HL-60 (cell line): Measurements from ENCODE around the gene HS1BP3.

ENCODE experiments used
- DNase-seq, 2 experiments: peaks; one replicate each; pipeline ENCODE4 v3.0.0-alpha.2; 2010 to 2020; ENCODE audit warnings: low read depth in 1 of 2, low spot score in 1 of 2
- H3K27ac ChIP-seq: fragments of 250-450 bp; sonication (Bioruptor Pico); replicated peaks from 2 replicates; pipeline ENCODE4 v1.5.1; 2020; ENCODE audit warnings: mild to moderate bottlenecking, moderate library complexity
- H3K27me3 ChIP-seq: fragments of 250-450 bp; sonication (Bioruptor Pico); 2 replicates; pipeline ENCODE4 v1.5.1; 2021; ENCODE audit warnings: mild to moderate bottlenecking, moderate library complexity; ENCODE audit not compliant: insufficient read depth, poor library complexity, severe bottlenecking
- H3K4me3 ChIP-seq: replicated peaks from 2 replicates; pipeline ENCODE4 v1.5.1; 2011; ENCODE audit warnings: mild to moderate bottlenecking, control low read depth, low read length; ENCODE audit not compliant: insufficient read depth
- GABPA ChIP-seq: IDR thresholded peaks from 2 replicates; pipeline ENCODE4 v1.6.1; 2012; ENCODE audit warnings: low read depth
- POLR2AphosphoS5 ChIP-seq: IDR thresholded peaks from 2 replicates; pipeline ENCODE4 v1.6.1; 2012; ENCODE audit warnings: low read depth
- SPI1 ChIP-seq: IDR thresholded peaks from 2 replicates; pipeline ENCODE4 v1.6.1; 2012; ENCODE audit warnings: low read depth, mild to moderate bottlenecking, borderline replicate concordance
- TF ChIP-seq, protein P1 (sequence below): IDR thresholded peaks from one replicate; pipeline ENCODE4 v1.5.1; 2011; ENCODE audit warnings: low read length, control low read depth, inconsistent platforms; ENCODE audit not compliant: insufficient read depth
- TF ChIP-seq, protein P2 (sequence below): IDR thresholded peaks from 2 replicates; pipeline ENCODE4 v1.6.1; 2012; ENCODE audit warnings: low read depth; ENCODE audit not compliant: insufficient replicate concordance

HS1BP3 gene

DNA sequence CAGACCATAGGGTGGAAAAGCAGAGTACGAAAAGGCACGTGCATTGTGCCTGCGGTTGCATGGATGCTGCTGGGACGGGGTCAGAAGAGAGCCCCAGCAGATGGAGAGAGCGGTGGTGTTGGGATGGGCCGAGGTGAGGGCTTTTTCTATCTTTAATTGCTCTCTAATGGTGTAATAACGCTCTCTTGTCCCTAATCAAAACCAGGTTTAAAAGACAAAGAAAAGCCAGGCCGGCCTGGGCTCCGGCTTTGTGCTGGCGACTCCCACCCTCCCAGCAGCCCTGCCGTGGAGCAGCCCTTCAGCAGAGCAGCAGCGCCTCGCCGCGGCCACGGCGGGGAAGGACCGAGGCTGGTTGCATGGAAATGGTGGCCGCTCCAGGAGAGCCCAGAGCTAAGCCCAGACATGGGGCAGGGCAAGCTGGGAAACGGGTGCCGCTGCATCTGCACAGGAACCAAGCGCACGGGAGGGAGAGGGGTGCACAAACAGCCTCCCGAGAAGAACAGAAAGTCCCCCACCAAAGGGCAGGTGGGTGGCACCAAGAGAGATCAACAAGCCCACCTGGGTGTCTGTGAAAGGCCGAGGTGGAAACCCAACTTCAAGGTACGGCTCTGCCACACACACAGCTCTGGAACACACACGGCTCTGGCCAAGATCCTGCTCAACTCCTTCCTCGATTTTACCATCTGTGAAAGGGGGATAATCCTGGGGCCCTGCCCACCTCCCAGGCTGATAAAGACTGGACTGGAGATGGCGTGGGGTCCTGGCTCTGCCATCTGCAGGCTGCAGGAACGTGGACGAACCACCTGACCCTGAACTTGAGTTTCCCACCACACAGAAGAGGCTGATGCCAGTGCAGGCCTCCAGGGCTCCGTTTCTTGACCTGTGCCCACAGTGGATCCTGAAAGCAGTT, 15.0 kb downstream of the HS1BP3 start:
- H3K27ac ChIP-seq, result no peak overlapping the region
- TF ChIP-seq, protein P1, sequence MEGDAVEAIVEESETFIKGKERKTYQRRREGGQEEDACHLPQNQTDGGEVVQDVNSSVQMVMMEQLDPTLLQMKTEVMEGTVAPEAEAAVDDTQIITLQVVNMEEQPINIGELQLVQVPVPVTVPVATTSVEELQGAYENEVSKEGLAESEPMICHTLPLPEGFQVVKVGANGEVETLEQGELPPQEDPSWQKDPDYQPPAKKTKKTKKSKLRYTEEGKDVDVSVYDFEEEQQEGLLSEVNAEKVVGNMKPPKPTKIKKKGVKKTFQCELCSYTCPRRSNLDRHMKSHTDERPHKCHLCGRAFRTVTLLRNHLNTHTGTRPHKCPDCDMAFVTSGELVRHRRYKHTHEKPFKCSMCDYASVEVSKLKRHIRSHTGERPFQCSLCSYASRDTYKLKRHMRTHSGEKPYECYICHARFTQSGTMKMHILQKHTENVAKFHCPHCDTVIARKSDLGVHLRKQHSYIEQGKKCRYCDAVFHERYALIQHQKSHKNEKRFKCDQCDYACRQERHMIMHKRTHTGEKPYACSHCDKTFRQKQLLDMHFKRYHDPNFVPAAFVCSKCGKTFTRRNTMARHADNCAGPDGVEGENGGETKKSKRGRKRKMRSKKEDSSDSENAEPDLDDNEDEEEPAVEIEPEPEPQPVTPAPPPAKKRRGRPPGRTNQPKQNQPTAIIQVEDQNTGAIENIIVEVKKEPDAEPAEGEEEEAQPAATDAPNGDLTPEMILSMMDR, result peak; percentile 63
- TF ChIP-seq POLR2AphosphoS5, result no peak
- no peak overlapping the region for H3K4me3 ChIP-seq
- no peaks in the 10 kb centered on the region for H3K27me3 ChIP-seq
- DNase-seq, result peak in 1 of 2 experiments; percentile 58

DNA sequence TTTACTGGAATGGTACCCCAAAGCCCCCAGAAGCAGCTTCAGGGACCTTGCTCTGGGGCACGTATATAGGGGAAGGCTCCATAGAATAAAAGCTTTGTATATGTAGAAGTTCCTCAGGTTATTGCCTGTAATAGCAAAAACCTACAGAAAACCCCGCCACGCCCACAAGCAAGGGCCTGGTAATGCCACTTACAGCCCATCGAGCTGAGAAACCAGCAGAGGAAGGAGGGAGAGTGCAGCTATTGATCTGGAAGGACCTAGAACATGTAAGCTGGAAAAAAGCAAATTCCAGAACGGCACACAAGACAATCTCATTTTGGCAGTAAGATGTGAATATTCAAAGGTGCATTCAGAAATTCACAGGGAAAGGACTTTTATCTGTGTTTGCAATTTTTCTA, 15.8 kb downstream of the HS1BP3 start:
- no peak for TF ChIP-seq GABPA
- TF ChIP-seq SPI1, result no peak
- TF ChIP-seq, protein P1, result no peak
- TF ChIP-seq, protein P2, sequence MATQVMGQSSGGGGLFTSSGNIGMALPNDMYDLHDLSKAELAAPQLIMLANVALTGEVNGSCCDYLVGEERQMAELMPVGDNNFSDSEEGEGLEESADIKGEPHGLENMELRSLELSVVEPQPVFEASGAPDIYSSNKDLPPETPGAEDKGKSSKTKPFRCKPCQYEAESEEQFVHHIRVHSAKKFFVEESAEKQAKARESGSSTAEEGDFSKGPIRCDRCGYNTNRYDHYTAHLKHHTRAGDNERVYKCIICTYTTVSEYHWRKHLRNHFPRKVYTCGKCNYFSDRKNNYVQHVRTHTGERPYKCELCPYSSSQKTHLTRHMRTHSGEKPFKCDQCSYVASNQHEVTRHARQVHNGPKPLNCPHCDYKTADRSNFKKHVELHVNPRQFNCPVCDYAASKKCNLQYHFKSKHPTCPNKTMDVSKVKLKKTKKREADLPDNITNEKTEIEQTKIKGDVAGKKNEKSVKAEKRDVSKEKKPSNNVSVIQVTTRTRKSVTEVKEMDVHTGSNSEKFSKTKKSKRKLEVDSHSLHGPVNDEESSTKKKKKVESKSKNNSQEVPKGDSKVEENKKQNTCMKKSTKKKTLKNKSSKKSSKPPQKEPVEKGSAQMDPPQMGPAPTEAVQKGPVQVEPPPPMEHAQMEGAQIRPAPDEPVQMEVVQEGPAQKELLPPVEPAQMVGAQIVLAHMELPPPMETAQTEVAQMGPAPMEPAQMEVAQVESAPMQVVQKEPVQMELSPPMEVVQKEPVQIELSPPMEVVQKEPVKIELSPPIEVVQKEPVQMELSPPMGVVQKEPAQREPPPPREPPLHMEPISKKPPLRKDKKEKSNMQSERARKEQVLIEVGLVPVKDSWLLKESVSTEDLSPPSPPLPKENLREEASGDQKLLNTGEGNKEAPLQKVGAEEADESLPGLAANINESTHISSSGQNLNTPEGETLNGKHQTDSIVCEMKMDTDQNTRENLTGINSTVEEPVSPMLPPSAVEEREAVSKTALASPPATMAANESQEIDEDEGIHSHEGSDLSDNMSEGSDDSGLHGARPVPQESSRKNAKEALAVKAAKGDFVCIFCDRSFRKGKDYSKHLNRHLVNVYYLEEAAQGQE, result no peak
- TF ChIP-seq POLR2AphosphoS5, result no peak
- Histone ChIP-seq H3K27me3 (no peaks in the 10 kb centered on the region), H3K4me3 (no peak overlapping the region), H3K27ac (no peak overlapping the region)
- no peak for DNase-seq

DNA sequence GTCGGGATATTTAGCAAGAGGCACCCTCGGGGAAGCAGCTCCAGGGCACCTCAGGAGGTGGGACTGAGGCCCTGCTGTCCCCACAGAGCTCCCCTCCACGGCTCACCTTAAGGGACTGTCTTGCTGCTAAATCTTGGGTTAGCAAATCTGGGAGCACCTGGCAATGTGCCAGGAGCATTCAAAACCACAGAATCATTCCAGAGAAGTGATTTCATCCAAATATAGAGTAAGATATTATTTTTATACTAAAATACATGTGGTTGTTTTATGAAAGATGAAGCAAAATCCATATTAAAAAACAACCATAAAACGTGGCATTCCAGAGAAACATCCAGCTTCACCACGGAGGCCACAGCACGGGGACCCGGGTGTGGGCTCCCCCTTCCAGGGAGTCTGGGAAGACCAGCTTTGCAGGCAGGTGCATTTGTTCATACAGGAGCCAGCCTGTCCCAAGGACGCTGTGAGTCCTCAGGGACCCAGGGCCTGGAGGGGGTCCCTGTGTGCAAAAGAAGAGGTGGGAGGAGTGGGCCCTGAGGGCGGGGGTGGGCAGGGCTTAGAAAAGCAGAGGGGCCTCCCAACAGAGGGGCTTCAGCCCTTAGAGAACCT, 16.3 kb downstream of the HS1BP3 start:
- no peak overlapping the region for H3K4me3 ChIP-seq
- no peak overlapping the region for H3K27ac ChIP-seq

More for the DNA sequence above, 16.3 kb downstream of the HS1BP3 start:
- TF ChIP-seq, protein P1, result no peak
- TF ChIP-seq POLR2AphosphoS5, result no peak
- TF ChIP-seq, protein P2, result no peak
- no peak for TF ChIP-seq SPI1
- no peak for TF ChIP-seq GABPA
- DNase-seq, result no peak
- no peaks in the 10 kb centered on the region for H3K27me3 ChIP-seq
